H9 (cell line): Measurements from ENCODE around the gene MYO5B. TPM values are rescaled to one million over a fixed set of nuclear protein-coding genes. Genes with fewer than 3 reads are reported as not detected.

Experiments
- DNase-seq: peaks from one replicate; pipeline ENCODE4 v3.0.0-alpha.2; 2017
- H2AFZ ChIP-seq: one replicate; pipeline ENCODE4 v1.6.1; 2013; ENCODE audit warnings: mild to moderate bottlenecking, low read length, control low read depth, moderate library complexity
- H2AK5ac ChIP-seq: 2 replicates; pipeline ENCODE4 v1.6.1; 2013; ENCODE audit warnings: low read length, control low read depth, mixed read lengths; ENCODE audit not compliant: insufficient read length
- H2BK120ac ChIP-seq: one replicate; pipeline ENCODE4 v1.6.1; 2013; ENCODE audit warnings: low read depth, mild to moderate bottlenecking, low read length, control low read depth, inconsistent platforms; ENCODE audit not compliant: poor library complexity, severe bottlenecking
- H2BK12ac ChIP-seq: 2 replicates; pipeline ENCODE4 v1.6.1; 2013; ENCODE audit warnings: low read length, control low read depth, mixed read lengths, low read depth; ENCODE audit not compliant: insufficient read length
- H2BK15ac ChIP-seq: 2 replicates; pipeline ENCODE4 v1.6.1; 2013; ENCODE audit warnings: low read depth, low read length, control low read depth
- H2BK20ac ChIP-seq: one replicate; pipeline ENCODE4 v1.6.1; 2013; ENCODE audit warnings: low read depth, mild to moderate bottlenecking, low read length, control low read depth, inconsistent platforms; ENCODE audit not compliant: poor library complexity, severe bottlenecking
- H2BK5ac ChIP-seq: 2 replicates; pipeline ENCODE4 v1.6.1; 2013; ENCODE audit warnings: low read length, control low read depth, mixed read lengths; ENCODE audit not compliant: insufficient read length
- H3K14ac ChIP-seq: 2 replicates; pipeline ENCODE4 v1.6.1; 2013; ENCODE audit warnings: low read length, control low read depth; ENCODE audit not compliant: insufficient read depth
- H3K18ac ChIP-seq: 2 replicates; pipeline ENCODE4 v1.6.1; 2013; ENCODE audit warnings: low read depth, mild to moderate bottlenecking, mixed read lengths, low read length, control low read depth; ENCODE audit not compliant: insufficient read length
- H3K23ac ChIP-seq: 2 replicates; pipeline ENCODE4 v1.6.1; 2013; ENCODE audit warnings: low read length, control low read depth, mixed read lengths, low read depth; ENCODE audit not compliant: insufficient read length
- H3K23me2 ChIP-seq: 2 replicates; pipeline ENCODE4 v1.6.1; 2013; ENCODE audit warnings: low read depth, mild to moderate bottlenecking, mixed read lengths, low read length, control low read depth; ENCODE audit not compliant: insufficient read length, poor library complexity, severe bottlenecking
- H3K27ac ChIP-seq: 2 replicates; pipeline ENCODE4 v1.5.1; 2013; ENCODE audit warnings: low read length, control low read depth, mixed read lengths, low read depth; ENCODE audit not compliant: insufficient read length
- H3K27me3 ChIP-seq: 2 replicates; pipeline ENCODE4 v1.6.1; 2013; ENCODE audit warnings: low read length, control low read depth, inconsistent platforms; ENCODE audit not compliant: insufficient read depth
- H3K4ac ChIP-seq: 2 replicates; pipeline ENCODE4 v1.6.1; 2013; ENCODE audit warnings: low read depth, mild to moderate bottlenecking, control low read depth, inconsistent platforms, low read length, moderate library complexity
- H3K4me1 ChIP-seq: 2 replicates; pipeline ENCODE4 v1.6.1; 2013; ENCODE audit warnings: low read length, control low read depth, inconsistent platforms; ENCODE audit not compliant: insufficient read depth
- H3K4me2 ChIP-seq: 2 replicates; pipeline ENCODE4 v1.6.1; 2013; ENCODE audit warnings: low read length, control low read depth, mixed read lengths; ENCODE audit not compliant: insufficient read length, insufficient read depth
- H3K56ac ChIP-seq: 2 replicates; pipeline ENCODE4 v1.6.1; 2013; ENCODE audit warnings: low read depth, mild to moderate bottlenecking, mixed read lengths, low read length, control low read depth; ENCODE audit not compliant: insufficient read length
- H3K79me1 ChIP-seq: 2 replicates; pipeline ENCODE4 v1.6.1; 2013; ENCODE audit warnings: low read depth, mild to moderate bottlenecking, moderate library complexity, low read length, control low read depth, inconsistent platforms; ENCODE audit not compliant: insufficient read depth, poor library complexity, severe bottlenecking
- H3K79me2 ChIP-seq: 2 replicates; pipeline ENCODE4 v1.6.1; 2013; ENCODE audit warnings: low read length, control low read depth, inconsistent platforms; ENCODE audit not compliant: insufficient read depth
- H3K9ac ChIP-seq: 2 replicates; pipeline ENCODE4 v1.6.1; 2013; ENCODE audit warnings: low read length, control low read depth, mixed read lengths; ENCODE audit not compliant: insufficient read length; ENCODE audit errors: extremely low read depth
- H3K9me3 ChIP-seq: one replicate; pipeline ENCODE4 v1.6.1; 2013; ENCODE audit warnings: low read depth, low read length, inconsistent platforms; ENCODE audit not compliant: control insufficient read depth
- H3T11ph ChIP-seq: one replicate; pipeline ENCODE4 v1.6.1; 2013; ENCODE audit warnings: mild to moderate bottlenecking, low read length, control low read depth, inconsistent platforms
- H4K20me1 ChIP-seq: one replicate; pipeline ENCODE4 v1.6.1; 2013; ENCODE audit not compliant: control insufficient read depth, insufficient read length, insufficient read depth
- H4K5ac ChIP-seq: 2 replicates; pipeline ENCODE4 v1.6.1; 2013; ENCODE audit warnings: low read depth, mild to moderate bottlenecking, mixed read lengths, low read length, control low read depth; ENCODE audit not compliant: insufficient read length
- H4K8ac ChIP-seq: replicated peaks from 2 replicates; pipeline ENCODE4 v1.6.1; 2013; ENCODE audit warnings: low read length, control low read depth, mixed read lengths, low read depth; ENCODE audit not compliant: insufficient read length
- H4K91ac ChIP-seq: 2 replicates; pipeline ENCODE4 v1.6.1; 2013; ENCODE audit warnings: low read depth, mild to moderate bottlenecking, moderate library complexity, mixed read lengths, low read length, control low read depth; ENCODE audit not compliant: insufficient read length
- H3K27ac Mint-ChIP-seq, 3 experiments: 2 replicates in 2 of 3; 3 replicates in 1 of 3; pipeline ENCODE4 v1.8.0; 2020 to 2021; ENCODE audit warnings: mixed read lengths in 3 of 3, mild to moderate bottlenecking in 1 of 3, moderate library complexity in 1 of 3
- H3K27me3 Mint-ChIP-seq: 2 replicates; pipeline ENCODE4 v1.8.0; 2021; ENCODE audit warnings: low read depth, mild to moderate bottlenecking, moderate library complexity, mixed read lengths
- H3K36me3 Mint-ChIP-seq, 3 experiments: 2 replicates in 2 of 3; 3 replicates in 1 of 3; pipeline ENCODE4 v1.8.0; 2020 to 2021; ENCODE audit warnings: low read depth in 3 of 3, mixed read lengths in 3 of 3; ENCODE audit not compliant: insufficient read depth in 1 of 3
- H3K4me1 Mint-ChIP-seq, 2 experiments: 2 replicates each; pipeline ENCODE4 v1.8.0; 2020; ENCODE audit warnings: mixed read lengths in 2 of 2
- H3K4me3 Mint-ChIP-seq, 2 experiments: 2 replicates in 1 of 2; 3 replicates in 1 of 2; pipeline ENCODE4 v1.8.0; 2020 to 2021; ENCODE audit warnings: mild to moderate bottlenecking in 2 of 2, mixed read lengths in 2 of 2, moderate library complexity in 1 of 2
- H3K9me3 Mint-ChIP-seq, 2 experiments: 2 replicates in 1 of 2; 3 replicates in 1 of 2; pipeline ENCODE4 v1.8.0; 2020; ENCODE audit warnings: mild to moderate bottlenecking in 2 of 2, mixed read lengths in 2 of 2, moderate library complexity in 1 of 2
- WGBS: extraction: QIAGEN DNeasy Blood & Tissue Kit; methylation state at CpG from one replicate; pipeline ENCODE4 v1.1.7; 2013; ENCODE audit warnings: missing lambda C conversion rate, low lambda C conversion rate, mixed read lengths; ENCODE audit not compliant: insufficient read length; ENCODE audit errors: extremely low coverage; 5-methylcytosine and 5-hydroxymethylcytosine counted together
- total RNA-seq: library from RNA; stranded (reverse); gene quantifications from 2 replicates; pipeline ENCODE4 v1.2.1, GENCODE V29; 2021
- TF ChIP-seq, protein P1 (sequence below): fragments of 200-600 bp; sonication (generic); conservative IDR thresholded peaks from 3 replicates; pipeline ENCODE4 v1.8.0; 2021; ENCODE audit warnings: antibody characterized with exemption, mild to moderate bottlenecking

MYO5B gene
- total RNA-seq, 1 experiment from 2014 or later: 9.3 TPM

DNA sequence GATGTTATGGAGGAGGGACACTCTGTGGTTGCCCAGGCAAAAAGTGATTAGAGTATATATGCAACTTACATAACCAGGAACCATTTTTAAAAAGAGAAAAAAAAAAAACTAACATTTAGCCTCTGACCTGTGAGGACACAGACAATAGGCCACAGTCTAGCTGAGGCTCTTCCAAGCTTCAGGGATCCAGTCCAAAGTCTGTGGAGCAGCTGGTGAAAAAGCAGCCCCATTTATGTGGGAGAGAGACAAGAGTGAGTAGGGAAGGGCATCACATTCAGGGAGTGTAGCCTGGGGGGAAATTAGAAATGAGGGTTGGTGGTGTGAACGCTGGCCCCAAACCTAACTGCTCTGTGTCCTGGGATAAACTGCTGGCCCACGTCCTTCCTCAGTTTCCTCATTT is 122.8 kb downstream of the MYO5B start:
- Histone ChIP-seq H3K4ac (no peak overlapping the region), H4K20me1 (no peaks in the 10 kb centered on the region), H3K4me1 (peaks cover 8% of the 10 kb centered on the region; the same call in 1 of the 2 replicates), H4K5ac (no peak overlapping the region), H3K27me3 (no peaks in the 10 kb centered on the region; the same call in 1 of the 2 replicates), H2BK20ac (no peak overlapping the region), H3K56ac (no peak overlapping the region), H3K23me2 (no peaks in the 10 kb centered on the region), H3K79me2 (no peaks in the 10 kb centered on the region), H2AFZ (no peak overlapping the region), H3K9me3 (no peaks in the 10 kb centered on the region), H3K9ac (no peak overlapping the region), H2BK12ac (no peak overlapping the region), H2BK120ac (no peak overlapping the region), H3K14ac (no peak overlapping the region), H3K27ac (no peak overlapping the region), H3K4me2 (no peak overlapping the region), H4K8ac (no peak overlapping the region), H3T11ph (no peak overlapping the region), H3K23ac (no peak overlapping the region), H4K91ac (no peak overlapping the region), H3K18ac (no peak overlapping the region), H2AK5ac (no peak overlapping the region), H3K79me1 (no peaks in the 10 kb centered on the region), H2BK5ac (no peak overlapping the region), H2BK15ac (no peak overlapping the region)
- WGBS: no CpG with 5 or more reads among the region's 2 CpGs
- Mint-ChIP-seq H3K27ac (no peak overlapping the region), H3K27me3 (peaks cover 2% of the 10 kb centered on the region; the same call in 1 of the 2 replicates), H3K4me1 (peaks cover 13 to 27% of the 10 kb centered on the region in 2 experiments), H3K36me3 (no peaks in the 10 kb centered on the region; a peak in 1 of 7 replicates), H3K9me3 (no peaks in the 10 kb centered on the region), H3K4me3 (no peak overlapping the region)
- TF ChIP-seq, protein P1, sequence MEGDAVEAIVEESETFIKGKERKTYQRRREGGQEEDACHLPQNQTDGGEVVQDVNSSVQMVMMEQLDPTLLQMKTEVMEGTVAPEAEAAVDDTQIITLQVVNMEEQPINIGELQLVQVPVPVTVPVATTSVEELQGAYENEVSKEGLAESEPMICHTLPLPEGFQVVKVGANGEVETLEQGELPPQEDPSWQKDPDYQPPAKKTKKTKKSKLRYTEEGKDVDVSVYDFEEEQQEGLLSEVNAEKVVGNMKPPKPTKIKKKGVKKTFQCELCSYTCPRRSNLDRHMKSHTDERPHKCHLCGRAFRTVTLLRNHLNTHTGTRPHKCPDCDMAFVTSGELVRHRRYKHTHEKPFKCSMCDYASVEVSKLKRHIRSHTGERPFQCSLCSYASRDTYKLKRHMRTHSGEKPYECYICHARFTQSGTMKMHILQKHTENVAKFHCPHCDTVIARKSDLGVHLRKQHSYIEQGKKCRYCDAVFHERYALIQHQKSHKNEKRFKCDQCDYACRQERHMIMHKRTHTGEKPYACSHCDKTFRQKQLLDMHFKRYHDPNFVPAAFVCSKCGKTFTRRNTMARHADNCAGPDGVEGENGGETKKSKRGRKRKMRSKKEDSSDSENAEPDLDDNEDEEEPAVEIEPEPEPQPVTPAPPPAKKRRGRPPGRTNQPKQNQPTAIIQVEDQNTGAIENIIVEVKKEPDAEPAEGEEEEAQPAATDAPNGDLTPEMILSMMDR: no peak
- DNase-seq: no peak
